Activated CD8-positive, alpha-beta T cell treated with anti-CD3 and anti-CD28 coated beads, Interleukin-2, amount 10 ng/mL, durations not matched to agents 7 days and 5 days (primary cell): ENCODE results near the gene SPNS3. TPM values are rescaled to one million over a fixed set of nuclear protein-coding genes. Genes with fewer than 3 reads are reported as not detected.

ENCODE experiments used
- ATAC-seq: fragments of 150-1000 bp; cut with Tn5 transposase; one replicate; pipeline ENCODE4 v1.10.0; 2021; ENCODE audit warnings: moderate library complexity
- CTCF ChIA-PET: fragments of 350-600 bp; sonication (Branson Sonifier 250); formaldehyde crosslinking; loops from one replicate; lab custom pipeline; 2021; ENCODE audit warnings: antibody characterized with exemption; lab: Charles Lee
- POLR2A ChIA-PET: fragments of 350-600 bp; sonication (Branson Sonifier 250); formaldehyde crosslinking; loops from one replicate; lab custom pipeline; 2021; ENCODE audit warnings: antibody characterized with exemption; lab: Charles Lee
- DNase-seq: peaks from one replicate; pipeline ENCODE4 v3.0.0-alpha.2; 2020
- H3K27ac Mint-ChIP-seq: one replicate; pipeline ENCODE4 v1.8.0; 2021; ENCODE audit warnings: mild to moderate bottlenecking, mixed read lengths
- H3K27me3 Mint-ChIP-seq: one replicate; pipeline ENCODE4 v1.8.0; 2021; ENCODE audit warnings: low read depth, mixed read lengths
- H3K36me3 Mint-ChIP-seq: one replicate; pipeline ENCODE4 v1.8.0; 2021; ENCODE audit warnings: low read depth, mixed read lengths
- H3K4me1 Mint-ChIP-seq: one replicate; pipeline ENCODE4 v1.8.0; 2021; ENCODE audit warnings: low read depth, mixed read lengths
- H3K4me3 Mint-ChIP-seq: one replicate; pipeline ENCODE4 v1.8.0; 2021; ENCODE audit warnings: mild to moderate bottlenecking, mixed read lengths
- H3K9me3 Mint-ChIP-seq: one replicate; pipeline ENCODE4 v1.8.0; 2022; ENCODE audit warnings: mixed read lengths; ENCODE audit not compliant: insufficient read depth
- total RNA-seq, 2 experiments: library from RNA; stranded (reverse); gene quantifications; one replicate each; pipeline ENCODE4 v1.2.3, GENCODE V29; 2021

SPNS3 gene, protein sequence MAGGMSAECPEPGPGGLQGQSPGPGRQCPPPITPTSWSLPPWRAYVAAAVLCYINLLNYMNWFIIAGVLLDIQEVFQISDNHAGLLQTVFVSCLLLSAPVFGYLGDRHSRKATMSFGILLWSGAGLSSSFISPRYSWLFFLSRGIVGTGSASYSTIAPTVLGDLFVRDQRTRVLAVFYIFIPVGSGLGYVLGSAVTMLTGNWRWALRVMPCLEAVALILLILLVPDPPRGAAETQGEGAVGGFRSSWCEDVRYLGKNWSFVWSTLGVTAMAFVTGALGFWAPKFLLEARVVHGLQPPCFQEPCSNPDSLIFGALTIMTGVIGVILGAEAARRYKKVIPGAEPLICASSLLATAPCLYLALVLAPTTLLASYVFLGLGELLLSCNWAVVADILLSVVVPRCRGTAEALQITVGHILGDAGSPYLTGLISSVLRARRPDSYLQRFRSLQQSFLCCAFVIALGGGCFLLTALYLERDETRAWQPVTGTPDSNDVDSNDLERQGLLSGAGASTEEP
- 10 to 100 TPM; 26.8 to 29.1 TPM for total RNA-seq

- ATAC-seq = peak; percentile 82
- CTCF ChIA-PET = interaction anchor here (0.6 to 1.7 kb wide), 9 partner anchors 9 to 233 kb away, joined by 3 to 8 read pairs (median 3); no protein-coding TSS in a partner anchor
- Mint-ChIP-seq H3K4me3 (peak within 1 kb of the TSS; percentile 82), H3K27me3 (peaks cover 3% of the 10 kb centered on the region), H3K9me3 (no peaks in the 10 kb centered on the region), H3K36me3 (peaks cover 20% of the 10 kb centered on the region), H3K4me1 (peaks cover 47% of the 10 kb centered on the region), H3K27ac (peak within 1 kb of the TSS; percentile 93)
- DNase-seq = peak; percentile 80
- POLR2A ChIA-PET = interaction anchor here (0.5 to 1.9 kb wide), 10 partner anchors 9 to 290 kb away, joined by 3 to 11 read pairs (median 3); partner anchors contain the start of genes CYB5D2, SPNS2 and ZZEF1
Measured at GRCh38 chr17:4433515-4434031, at the start of gene SPNS3. SPNS3 (plus strand) TSS chr17:4433940; CDS start chr17:4433968, 28 bp downstream.

- Mint-ChIP-seq H3K36me3 (no peaks in the 10 kb centered on the region), H3K4me3 (no peak overlapping the region), H3K4me1 (peaks cover 2% of the 10 kb centered on the region), H3K27me3 (peaks cover 6% of the 10 kb centered on the region), H3K9me3 (no peaks in the 10 kb centered on the region), H3K27ac (no peak overlapping the region)
- ATAC-seq (no peak), DNase-seq (no peak)
- ChIA-PET CTCF (interaction anchor here (1.3 kb wide), 1 partner anchor 35 kb away, joined by 3 read pairs; no protein-coding TSS in a partner anchor), POLR2A (interaction anchor here (0.6 kb wide), 1 partner anchor 20 kb away, joined by 3 read pairs; no protein-coding TSS in a partner anchor)
Measured at GRCh38 chr17:4386406-4386805, 47.3 kb upstream of the SPNS3 start.

- Mint-ChIP-seq H3K4me3 (no peak overlapping the region), H3K4me1 (no peaks in the 10 kb centered on the region), H3K27me3 (peaks cover 6% of the 10 kb centered on the region), H3K9me3 (no peaks in the 10 kb centered on the region), H3K36me3 (no peaks in the 10 kb centered on the region), H3K27ac (no peak overlapping the region)
- DNase-seq (no peak), ATAC-seq (no peak)
- POLR2A ChIA-PET = interaction anchor here (0.6 kb wide), 2 partner anchors 19 to 569 kb away, joined by 3 read pairs; no protein-coding TSS in a partner anchor
- CTCF ChIA-PET = no interaction called here
Measured at GRCh38 chr17:4387137-4387536, 46.6 kb upstream of the SPNS3 start.

GRCh38 chr17:4389079-4389478, 44.7 kb upstream of the SPNS3 start:
- no peak overlapping the region for H3K27ac Mint-ChIP-seq
- H3K4me1 Mint-ChIP-seq = peaks cover 6% of the 10 kb centered on the region
- ChIA-PET CTCF (no interaction called here), POLR2A (no interaction called here)
- no peaks in the 10 kb centered on the region for H3K36me3 Mint-ChIP-seq
- no peak for ATAC-seq
- H3K4me3 Mint-ChIP-seq = no peak overlapping the region
- no peak for DNase-seq
- H3K9me3 Mint-ChIP-seq = no peaks in the 10 kb centered on the region
- peaks cover 3% of the 10 kb centered on the region for H3K27me3 Mint-ChIP-seq

GRCh38 chr17:4393806-4394205, 39.9 kb upstream of the SPNS3 start:
- CTCF ChIA-PET = interaction anchor here (1.9 kb wide), 1 partner anchor 22 kb away, joined by 4 read pairs; no protein-coding TSS in a partner anchor
- Mint-ChIP-seq H3K27me3 (no peaks in the 10 kb centered on the region), H3K4me1 (peaks cover 23% of the 10 kb centered on the region), H3K9me3 (no peaks in the 10 kb centered on the region), H3K36me3 (no peaks in the 10 kb centered on the region), H3K4me3 (no peak overlapping the region), H3K27ac (no peak overlapping the region)
- ATAC-seq (no peak), DNase-seq (no peak)
- POLR2A ChIA-PET = interaction anchor here (0.8 kb wide), 1 partner anchor 27 kb away, joined by 3 read pairs; no protein-coding TSS in a partner anchor

DNA sequence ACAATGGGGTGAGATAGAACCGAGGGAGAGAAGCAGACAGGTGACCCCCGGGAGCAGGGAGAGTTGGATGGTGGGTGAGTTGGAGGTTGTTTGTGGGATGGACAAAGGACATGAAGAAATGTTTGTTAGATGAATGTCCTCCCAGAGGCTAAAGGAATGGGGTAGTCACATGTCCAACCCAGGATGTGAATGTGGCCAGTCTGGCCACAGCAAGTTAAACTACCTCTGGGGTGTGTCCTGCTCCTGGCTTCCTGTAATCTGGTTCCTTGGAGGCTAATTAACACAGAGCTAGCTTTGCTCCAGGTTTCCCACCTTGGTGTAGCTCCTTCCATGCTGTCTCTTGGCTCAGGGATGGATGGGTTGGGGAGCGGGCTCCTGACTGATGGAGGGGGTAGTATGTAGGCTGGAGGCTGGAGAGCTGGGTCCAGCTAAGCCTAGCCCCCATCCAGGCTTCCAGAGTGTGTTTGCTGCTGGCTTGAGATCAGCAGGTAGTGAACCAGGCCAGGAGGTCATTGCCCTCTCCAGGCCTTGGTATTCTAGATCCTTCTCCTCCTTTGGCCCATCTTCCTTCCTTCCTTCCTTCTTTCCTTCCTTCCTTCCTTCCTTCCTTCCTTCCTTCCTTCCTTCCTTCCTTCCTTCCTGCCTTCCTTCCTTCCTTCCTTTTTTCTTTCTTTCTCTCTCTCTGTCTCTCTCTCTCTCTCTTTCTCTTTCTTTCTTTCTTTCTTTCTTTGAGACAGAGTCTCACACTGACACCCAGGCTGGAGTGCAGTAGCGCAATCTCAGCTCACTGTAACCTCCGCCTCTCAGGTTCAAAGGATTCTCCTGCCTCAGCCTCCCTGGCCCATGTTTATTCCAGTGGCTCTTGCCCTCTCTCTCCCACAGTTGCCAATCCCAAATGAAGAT, 39.3 kb upstream of the SPNS3 start:
- Mint-ChIP-seq H3K27me3 (no peaks in the 10 kb centered on the region), H3K27ac (peak overlapping the region; percentile 78), H3K4me1 (peaks cover 23% of the 10 kb centered on the region), H3K36me3 (no peaks in the 10 kb centered on the region), H3K4me3 (no peak overlapping the region), H3K9me3 (no peaks in the 10 kb centered on the region)
- no peak for DNase-seq
- ChIA-PET POLR2A (interaction anchor here (0.7 to 0.8 kb wide), 2 partner anchors 27 to 69 kb away, joined by 3 read pairs; no protein-coding TSS in a partner anchor), CTCF (interaction anchor here (1.9 to 2.0 kb wide), 2 partner anchors 22 to 27 kb away, joined by 4 to 5 read pairs; no protein-coding TSS in a partner anchor)
- ATAC-seq = no peak

DNA sequence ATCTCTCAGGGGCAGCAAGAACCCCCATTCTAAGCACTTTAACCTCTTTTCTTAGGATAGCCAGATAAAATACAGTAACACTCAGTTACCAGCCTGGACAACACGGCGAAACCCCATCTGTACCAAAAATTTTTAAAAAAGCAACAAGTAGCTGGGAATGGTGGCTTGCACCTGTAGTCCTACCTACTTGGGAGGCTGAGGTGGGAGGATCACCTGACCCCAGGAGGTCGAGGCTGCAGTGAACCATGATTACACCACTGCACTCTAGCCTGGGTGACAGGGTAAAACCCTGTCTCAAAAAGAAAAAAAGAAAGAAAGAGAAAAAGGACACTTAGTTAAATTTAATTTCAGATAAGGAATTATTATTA, 38.6 kb upstream of the SPNS3 start:
- DNase-seq (no peak), ATAC-seq (no peak)
- Mint-ChIP-seq H3K9me3 (no peaks in the 10 kb centered on the region), H3K36me3 (no peaks in the 10 kb centered on the region), H3K4me1 (peaks cover 23% of the 10 kb centered on the region), H3K27me3 (no peaks in the 10 kb centered on the region), H3K27ac (peak overlapping the region; percentile 78), H3K4me3 (no peak overlapping the region)
- CTCF ChIA-PET = interaction anchor here (1.9 to 2.0 kb wide), 2 partner anchors 21 to 26 kb away, joined by 4 to 5 read pairs; no protein-coding TSS in a partner anchor
- POLR2A ChIA-PET = interaction anchor here (0.7 kb wide), 1 partner anchor 70 kb away, joined by 3 read pairs; no protein-coding TSS in a partner anchor

GRCh38 chr17:4397840-4398239, 35.9 kb upstream of the SPNS3 start:
- DNase-seq (no peak), ATAC-seq (no peak)
- Mint-ChIP-seq H3K36me3 (no peaks in the 10 kb centered on the region), H3K27ac (no peak overlapping the region), H3K27me3 (no peaks in the 10 kb centered on the region), H3K9me3 (no peaks in the 10 kb centered on the region), H3K4me1 (peaks cover 23% of the 10 kb centered on the region), H3K4me3 (no peak overlapping the region)
- CTCF ChIA-PET = no interaction called here
- POLR2A ChIA-PET = no interaction called here

DNA sequence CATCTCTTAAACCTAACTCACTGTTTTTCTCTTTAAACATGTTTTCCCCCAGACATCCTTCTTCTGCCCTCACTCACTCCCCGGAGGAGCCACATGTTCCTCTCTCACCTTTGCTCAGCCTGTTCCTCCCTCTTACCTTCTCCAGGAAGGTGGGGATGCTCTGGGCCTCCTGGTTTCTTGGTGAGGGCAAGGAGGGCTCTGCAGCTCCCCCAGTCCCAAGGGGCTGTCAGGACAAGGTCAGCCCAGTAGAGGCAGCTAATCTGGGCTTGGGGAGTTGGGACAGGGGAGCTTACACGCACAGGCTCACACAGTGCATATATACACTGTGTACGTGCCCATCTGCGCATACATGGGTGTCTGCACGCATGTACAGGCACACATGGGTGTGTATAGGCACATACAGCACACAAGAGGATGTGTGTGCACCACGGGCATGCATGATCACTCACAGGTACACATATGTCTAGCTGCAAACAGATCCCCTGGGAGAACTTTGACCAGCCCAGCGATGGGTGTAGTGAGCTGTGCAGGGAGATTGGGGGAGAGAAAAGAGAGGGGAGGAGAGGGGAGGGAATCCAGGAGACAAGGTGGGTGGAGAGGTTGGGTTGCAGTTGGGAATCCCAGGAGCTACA, 28.6 kb upstream of the SPNS3 start:
- ChIA-PET CTCF (interaction anchor here (1.2 to 1.6 kb wide), 3 partner anchors 155 to 220 kb away, joined by 3 to 4 read pairs (median 4); no protein-coding TSS in a partner anchor), POLR2A (no interaction called here)
- H3K4me3 Mint-ChIP-seq = no peak overlapping the region
- ATAC-seq (no peak), DNase-seq (no peak)
- H3K9me3 Mint-ChIP-seq = no peaks in the 10 kb centered on the region
- no peaks in the 10 kb centered on the region for H3K27me3 Mint-ChIP-seq
- no peak overlapping the region for H3K27ac Mint-ChIP-seq
- H3K36me3 Mint-ChIP-seq = no peaks in the 10 kb centered on the region
- H3K4me1 Mint-ChIP-seq = no peaks in the 10 kb centered on the region

- Mint-ChIP-seq H3K4me1 (no peaks in the 10 kb centered on the region), H3K27ac (no peak overlapping the region), H3K27me3 (no peaks in the 10 kb centered on the region), H3K9me3 (no peaks in the 10 kb centered on the region), H3K4me3 (no peak overlapping the region), H3K36me3 (no peaks in the 10 kb centered on the region)
- ChIA-PET POLR2A (interaction anchor here (0.7 kb wide), 1 partner anchor 19 kb away, joined by 3 read pairs; no protein-coding TSS in a partner anchor), CTCF (interaction anchor here (0.7 to 1.6 kb wide), 6 partner anchors 15 to 219 kb away, joined by 3 to 4 read pairs (median 4); no protein-coding TSS in a partner anchor)
- no peak for DNase-seq
- no peak for ATAC-seq
Measured at GRCh38 chr17:4405699-4406098, 28.0 kb upstream of the SPNS3 start.
